HG03520 (cell line): ENCODE results near the gene RAD51AP1.
"Not testable (repeated sequence)": the region's sequence is repeated elsewhere in the genome, so short reads cannot be mapped to it uniquely, and the experiment has no call there.

Experiments
- ATAC-seq: cut with Tn5 transposase; IDR thresholded peaks from one replicate; pipeline ENCODE4 v1.9.1; 2021; ENCODE audit warnings: mild to moderate bottlenecking, moderate library complexity; ENCODE audit not compliant: unreplicated experiment

The RAD51AP1 gene, protein sequence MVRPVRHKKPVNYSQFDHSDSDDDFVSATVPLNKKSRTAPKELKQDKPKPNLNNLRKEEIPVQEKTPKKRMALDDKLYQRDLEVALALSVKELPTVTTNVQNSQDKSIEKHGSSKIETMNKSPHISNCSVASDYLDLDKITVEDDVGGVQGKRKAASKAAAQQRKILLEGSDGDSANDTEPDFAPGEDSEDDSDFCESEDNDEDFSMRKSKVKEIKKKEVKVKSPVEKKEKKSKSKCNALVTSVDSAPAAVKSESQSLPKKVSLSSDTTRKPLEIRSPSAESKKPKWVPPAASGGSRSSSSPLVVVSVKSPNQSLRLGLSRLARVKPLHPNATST

DNA sequence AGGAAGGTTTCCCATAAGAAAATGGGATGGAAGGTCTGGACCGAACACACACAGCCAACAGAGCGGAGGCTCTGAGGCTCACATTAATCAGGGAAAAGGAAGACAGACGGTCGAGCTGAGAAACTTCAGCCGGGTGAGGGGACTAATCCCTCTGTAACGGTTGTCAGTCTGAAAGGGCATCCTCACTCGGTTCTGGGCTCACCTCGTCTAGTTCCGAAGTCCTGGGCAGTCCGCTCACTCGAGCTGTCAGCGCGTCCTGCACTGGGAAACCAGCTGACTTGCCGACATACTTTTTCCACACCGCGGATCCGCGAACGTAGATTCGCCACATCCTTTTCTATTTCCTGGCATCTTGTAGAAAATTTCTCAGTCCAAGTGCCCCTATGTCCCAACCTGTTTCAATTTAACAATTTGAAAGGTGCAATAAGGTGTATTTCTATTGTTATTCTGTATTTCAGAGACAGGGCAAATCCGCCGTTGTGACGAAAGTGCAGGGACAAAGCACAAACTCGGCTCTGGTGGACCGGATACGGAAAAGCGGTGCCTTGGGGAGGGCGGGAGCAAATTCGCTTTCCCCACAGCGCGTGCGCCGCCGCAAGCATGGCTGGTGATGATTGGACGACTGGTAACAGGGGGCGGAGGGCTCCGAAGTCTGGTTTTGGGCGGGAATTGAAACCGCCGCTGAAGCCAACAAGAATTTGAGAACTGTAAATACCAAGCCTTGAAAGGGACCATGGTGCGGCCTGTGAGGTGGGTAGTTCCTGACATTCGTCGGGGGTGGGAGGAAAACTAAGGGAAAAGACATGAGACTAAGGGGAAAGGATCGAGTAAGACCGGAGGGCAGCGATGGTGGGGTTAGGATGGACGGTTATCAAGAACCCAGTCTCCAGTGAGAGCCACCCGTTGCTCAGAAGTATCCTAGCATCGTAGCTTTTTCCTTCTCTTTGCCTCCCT lies at the start of gene RAD51AP1:
RAD51AP1 (plus strand) TSS at position 684 of the 954 bp plus-strand sequence; CDS start at position 734, 50 bp downstream.
- peak; percentile 91 for ATAC-seq

DNA sequence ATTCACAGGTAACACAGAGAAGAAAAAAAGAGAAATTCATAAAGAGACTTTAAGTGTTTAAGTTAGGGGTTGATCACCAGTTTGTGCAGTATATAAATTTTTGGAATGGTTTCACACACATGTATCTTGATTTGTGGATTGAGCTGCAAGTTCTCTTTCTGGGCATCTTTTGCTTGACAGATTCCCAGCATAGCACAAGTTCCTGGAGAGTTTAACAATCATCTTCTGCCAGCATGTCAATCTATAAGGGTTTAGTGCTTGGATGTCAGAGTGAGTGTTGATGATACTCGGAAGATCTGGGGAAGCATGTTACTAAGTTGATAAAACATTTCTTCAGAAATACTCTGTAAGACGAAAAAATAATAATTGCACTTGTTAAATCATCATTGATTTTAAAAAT lies 49.1 kb upstream of the RAD51AP1 start:
- ATAC-seq = no peak

DNA sequence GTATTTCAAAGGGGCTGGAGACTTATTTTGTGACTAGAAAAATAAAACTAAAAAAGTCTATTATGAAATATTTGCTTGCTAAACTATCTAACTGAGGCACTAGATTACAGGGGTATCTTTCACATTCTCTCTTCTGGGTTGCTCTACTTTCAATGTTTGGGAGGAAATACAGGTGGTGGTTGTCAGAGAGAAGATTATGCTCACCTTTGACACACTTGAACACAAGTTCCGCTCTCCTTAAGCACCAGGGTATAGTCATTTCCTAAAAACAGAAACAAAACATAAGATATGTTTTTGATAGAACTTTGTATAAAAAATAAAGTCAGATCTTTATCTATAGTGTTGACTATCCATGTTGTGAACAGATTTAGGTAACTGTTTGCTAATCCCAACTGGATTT lies 47.7 kb upstream of the RAD51AP1 start:
- no peak for ATAC-seq

DNA sequence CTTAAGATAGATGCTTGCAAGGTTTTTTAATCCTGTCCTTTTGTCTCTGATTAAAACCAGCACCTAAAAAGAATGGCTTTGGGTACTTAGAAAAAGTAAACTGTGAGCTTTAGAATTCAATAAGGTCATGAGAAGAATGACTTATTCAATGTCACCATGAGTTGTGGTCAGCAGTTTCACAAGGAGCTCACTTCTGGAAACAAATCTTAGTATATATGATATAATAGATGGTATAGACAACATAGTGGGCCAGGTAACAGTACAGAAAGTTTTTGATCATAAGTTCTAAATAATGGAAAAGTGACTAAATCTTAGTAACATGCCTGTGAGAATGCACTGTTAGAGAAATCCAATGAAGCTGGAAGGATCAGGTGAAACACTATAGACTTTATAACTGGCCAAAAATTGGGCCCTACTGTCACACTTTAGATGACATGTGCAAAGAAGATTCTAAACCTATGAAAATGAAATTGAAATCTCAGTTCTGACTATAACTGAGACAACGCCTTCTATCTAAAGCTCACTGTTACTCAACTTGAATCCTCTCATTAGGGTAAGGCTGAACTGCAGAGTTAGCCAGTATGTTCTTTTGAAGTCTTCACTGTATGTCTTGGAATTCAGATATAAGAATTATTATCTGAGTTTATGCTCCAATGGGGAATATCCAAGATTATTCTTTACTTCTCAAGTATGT lies 42.4 kb upstream of the RAD51AP1 start:
- peak; percentile 76 for ATAC-seq

DNA sequence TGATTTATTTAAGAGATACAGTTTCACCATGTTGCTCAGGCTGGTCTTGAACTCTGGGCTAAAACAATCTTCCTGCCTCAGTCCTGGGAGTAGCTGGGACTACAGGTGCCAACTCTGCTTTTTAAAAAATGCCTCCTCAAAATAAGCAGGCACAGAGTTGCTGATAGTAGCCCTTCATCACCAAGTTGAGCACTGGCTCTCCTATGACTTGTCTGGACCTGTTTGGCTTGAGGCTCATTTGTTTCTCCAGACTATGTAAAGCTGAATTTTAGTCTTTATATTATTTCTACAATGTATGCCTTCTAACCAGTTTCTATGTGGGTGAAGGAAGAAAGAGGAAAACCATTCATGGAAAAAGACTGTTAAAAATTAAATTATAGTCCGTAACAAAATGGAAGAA lies 39.5 kb upstream of the RAD51AP1 start:
- ATAC-seq = no peak

DNA sequence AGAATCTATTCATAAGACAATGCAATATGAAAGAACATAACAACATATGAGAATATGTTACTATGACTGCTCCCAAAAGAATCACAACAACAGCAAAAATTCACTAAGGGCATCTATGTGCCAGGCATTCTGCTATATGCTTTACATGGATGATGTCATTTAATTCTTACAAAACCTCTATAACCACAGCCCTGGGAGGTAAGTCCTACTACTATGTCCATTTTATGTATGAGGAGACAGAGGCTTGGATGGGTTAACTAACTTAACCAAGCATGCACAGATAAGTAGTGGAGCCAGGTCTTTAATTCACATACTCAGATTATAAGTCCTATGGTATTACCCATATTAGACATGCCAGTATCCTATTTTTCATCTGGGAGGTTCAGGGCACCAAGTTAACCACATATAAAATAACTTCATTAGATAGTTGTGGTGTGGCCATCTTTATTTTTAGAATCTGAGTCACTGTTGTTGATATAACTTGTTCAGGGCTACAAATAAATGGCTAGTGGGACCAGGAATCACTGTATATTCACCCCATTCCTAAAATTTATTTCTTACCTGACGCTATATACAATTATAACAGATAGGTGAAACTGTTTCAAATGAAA lies 33.2 kb upstream of the RAD51AP1 start:
- no peak for ATAC-seq

DNA sequence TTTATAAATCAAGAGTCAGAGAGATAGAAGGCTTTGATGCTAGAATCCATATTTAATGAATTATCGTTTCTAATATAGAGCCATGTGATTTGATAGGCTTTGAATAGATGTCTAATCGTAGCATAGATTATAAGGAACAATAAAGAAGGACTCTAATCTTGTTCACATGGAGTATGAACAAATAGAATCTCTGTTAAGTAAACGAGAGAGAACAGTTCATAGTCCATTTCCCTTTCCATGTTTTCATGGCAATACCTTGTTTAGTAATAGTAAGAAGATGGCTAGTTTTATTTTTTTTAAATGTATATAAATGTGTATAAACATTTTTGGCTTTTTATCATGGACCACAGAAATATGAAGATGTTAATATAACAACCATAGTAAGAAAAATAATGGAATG lies 32.3 kb upstream of the RAD51AP1 start:
- ATAC-seq = no peak

DNA sequence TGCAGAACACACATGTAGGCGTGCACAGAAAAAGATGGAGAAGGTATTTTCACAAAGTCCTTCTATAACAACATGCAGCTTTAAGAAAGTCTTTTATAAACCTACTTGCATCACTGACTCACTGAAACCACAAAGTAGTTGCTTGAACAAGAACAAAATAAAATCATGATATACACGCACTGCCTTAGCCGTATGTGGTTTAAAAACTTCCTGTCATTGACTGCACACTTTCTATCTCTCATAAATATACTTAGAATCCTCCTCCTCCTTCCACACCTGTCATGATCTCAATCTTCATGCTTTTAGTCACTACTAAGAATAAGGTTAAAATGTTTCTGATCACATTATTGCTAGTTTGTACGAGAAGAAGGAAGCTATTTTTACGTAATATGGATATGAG lies 31.8 kb upstream of the RAD51AP1 start:
- peak; percentile 82 for ATAC-seq

DNA sequence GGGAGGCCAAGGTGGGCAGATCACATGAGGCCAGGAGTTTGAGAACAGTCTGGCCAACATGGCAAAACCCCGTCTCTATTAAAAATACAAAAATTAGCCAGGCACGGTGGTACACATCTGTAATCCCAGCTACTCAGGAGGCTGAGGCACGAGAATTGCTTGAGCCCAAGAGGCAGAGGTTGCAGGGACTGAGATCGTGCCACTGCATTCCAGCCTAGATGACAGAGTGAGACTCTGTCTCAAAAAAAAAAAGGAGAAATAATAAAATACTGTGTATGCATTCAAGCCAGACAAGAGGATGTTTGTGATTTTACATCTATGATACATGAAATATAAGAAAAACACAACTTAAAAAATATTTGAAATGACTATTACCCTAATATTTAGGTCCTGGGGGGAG lies 30.2 kb upstream of the RAD51AP1 start:
- ATAC-seq = not testable (repeated sequence)

DNA sequence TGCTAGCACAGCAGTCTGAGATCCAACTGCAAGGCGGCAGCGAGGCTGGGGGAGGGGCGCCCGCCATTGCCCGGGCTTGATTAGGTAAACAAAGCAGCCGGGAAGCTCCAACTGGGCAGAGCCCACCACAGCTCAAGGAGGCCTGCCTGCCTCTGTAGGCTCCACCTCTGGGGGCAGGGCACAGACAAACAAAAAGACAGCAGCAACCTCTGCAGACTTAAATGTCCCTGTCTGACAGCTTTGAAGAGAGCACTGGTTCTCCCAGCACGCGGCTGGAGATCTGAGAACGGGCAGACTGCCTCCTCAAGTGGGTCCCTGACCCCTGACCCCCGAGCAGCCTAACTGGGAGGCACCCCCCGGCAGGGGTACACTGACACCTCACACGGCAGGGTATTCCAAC lies 29.4 kb upstream of the RAD51AP1 start:
- not testable (repeated sequence) for ATAC-seq

DNA sequence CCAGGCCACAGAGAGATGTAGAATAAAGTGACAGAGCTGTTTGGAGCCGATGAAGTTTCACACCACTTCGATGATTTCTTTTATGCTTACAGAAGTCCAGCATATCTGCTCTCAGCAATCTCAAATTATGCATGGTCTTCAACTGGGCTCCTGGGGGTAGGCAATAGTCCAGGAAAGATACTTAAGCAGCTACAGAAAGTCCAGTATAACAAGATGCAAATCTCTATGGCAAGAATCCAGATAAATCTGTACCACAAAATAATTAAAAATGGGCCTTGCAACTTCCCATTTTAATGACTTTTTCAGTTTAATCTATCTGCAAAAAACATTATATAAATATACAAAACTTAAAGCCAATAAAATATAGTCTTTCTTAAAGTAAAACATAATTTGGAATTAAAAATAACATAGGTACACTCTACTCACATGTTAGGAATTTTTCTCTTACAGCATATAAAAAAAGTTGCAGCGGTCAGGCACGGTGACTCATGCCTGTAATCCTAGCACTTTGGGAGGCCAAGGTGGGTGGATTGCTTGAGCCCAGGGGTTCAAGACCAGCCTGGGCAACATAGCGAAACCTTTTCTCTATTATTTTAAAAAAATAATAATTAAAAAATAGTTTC lies 20.5 kb upstream of the RAD51AP1 start:
- ATAC-seq = no peak

DNA sequence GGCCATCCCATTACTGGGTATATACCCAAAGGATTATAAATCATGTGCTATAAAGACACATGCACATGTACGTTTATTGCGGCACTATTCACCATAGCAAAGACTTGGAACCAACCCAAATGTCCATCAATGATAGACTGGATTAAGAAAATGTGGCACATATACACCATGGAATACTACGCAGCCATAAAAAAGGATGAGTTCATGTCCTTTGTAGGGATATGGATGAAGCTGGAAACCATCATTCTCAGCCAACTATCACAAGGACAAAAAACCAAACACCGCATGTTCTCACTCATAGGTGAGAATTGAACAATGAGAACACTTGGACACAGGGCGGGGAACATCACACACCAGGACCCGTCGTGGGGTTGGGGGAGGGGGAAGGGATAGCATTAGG lies 15.2 kb upstream of the RAD51AP1 start:
- not testable (repeated sequence) for ATAC-seq

DNA sequence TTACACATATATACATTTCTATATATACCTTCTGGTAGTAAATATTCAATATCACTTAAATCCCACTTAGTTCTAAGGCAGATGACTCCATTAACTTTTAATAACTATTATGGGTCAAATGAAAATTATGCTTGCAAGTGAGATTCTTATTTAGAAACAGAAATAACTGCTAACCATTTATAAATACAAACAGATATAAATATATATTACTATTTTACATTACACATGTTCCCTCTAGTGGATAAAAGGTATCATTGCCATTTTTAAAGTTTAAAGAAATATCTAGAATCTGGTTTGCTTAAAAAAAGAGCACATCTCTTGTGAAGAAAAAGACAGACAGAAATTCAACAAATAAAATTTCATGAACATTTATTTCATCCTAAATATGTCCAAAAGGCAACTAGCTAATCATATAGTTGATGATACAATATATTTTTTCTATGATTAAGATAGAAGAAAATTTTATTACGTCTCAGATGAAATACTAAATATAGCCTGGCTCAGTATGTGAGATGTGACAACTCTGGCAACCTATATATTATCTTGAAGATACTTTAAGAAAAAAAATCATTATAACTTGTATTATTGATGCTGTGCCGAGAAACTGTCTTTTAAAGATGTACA lies 11.7 kb upstream of the RAD51AP1 start:
- ATAC-seq = no peak

DNA sequence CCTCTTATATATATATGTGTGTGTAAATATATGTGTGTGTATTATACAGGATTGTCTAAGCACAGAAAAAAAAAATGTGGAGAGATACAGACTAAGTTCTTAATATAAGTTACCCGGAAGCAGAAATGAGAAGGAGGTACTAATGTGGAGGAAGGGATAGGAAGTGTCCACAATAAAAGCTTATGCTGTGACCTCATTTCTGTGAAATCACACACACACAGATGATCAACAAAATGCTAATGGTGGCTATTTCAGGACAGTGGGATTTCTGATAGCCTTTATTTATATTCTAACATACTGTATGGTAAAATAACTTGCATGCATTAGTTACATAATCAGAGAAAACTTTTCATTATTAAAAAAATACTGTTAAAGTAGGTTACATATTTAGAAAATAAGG lies 8.5 kb upstream of the RAD51AP1 start:
- ATAC-seq = no peak

DNA sequence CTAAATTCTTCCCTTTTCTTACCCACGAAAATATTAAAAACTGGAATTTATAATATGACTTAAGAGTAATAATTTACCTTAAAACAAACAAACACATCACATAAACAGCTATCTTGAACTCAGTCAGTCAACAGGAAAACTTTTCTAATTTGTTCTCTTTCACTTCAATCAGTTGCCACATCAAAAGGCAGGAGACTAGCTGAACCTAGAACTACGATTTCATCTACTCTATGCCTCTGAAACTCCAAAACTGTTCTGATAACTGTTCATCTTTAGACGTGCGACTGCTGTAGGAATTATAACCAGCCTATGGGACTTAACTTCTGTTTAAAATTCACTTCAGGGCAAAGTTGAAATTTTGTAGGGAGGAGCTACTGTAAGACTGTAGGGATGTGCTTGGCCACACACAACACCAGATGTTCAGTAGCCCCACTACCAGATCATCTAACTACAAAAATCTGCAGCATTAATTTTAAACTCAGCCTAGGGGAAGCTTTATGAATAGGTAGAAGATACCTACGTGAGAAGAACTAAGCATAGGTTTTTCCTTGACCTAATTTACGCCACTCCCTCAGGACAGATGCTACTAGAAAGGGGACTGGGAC lies 7.6 kb upstream of the RAD51AP1 start:
- no peak for ATAC-seq

DNA sequence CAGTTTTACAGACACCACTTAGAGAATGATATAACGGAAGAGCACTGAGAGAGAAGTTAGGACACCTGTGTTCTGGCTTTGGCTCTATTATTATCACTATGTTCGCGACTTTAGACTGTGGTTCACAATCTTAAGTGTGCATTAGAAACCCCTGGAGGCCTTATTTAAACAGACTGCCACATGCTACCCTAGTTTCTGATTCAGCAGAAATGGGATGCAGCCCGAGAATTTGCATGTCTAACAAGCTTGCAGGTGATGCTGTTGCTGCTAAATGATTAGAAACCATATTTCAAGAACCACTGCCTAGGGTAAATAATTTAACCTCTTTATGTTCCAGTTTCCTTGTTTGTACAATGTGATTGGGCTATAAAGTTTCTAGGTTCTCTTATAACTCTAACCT lies 3.6 kb upstream of the RAD51AP1 start:
- ATAC-seq = no peak

DNA sequence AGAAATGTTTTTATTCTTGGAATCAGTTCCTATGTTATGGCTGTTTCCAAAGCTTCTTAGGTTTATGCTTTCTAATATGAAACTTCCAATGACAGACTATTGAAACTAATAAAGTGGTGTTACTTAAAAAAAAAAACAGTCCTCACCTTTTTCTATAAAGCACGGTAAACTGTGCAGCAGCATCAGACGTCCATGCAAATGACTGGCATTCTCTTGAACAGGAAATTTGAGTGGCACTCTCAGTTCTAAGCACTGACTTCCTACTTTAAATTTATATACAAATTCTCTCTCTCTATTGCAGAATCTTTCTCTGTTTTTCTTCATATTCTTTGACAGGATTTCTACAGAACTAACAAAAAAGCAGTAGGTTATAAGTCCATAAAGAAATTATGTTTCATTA lies 2.8 kb upstream of the RAD51AP1 start:
- ATAC-seq = no peak

DNA sequence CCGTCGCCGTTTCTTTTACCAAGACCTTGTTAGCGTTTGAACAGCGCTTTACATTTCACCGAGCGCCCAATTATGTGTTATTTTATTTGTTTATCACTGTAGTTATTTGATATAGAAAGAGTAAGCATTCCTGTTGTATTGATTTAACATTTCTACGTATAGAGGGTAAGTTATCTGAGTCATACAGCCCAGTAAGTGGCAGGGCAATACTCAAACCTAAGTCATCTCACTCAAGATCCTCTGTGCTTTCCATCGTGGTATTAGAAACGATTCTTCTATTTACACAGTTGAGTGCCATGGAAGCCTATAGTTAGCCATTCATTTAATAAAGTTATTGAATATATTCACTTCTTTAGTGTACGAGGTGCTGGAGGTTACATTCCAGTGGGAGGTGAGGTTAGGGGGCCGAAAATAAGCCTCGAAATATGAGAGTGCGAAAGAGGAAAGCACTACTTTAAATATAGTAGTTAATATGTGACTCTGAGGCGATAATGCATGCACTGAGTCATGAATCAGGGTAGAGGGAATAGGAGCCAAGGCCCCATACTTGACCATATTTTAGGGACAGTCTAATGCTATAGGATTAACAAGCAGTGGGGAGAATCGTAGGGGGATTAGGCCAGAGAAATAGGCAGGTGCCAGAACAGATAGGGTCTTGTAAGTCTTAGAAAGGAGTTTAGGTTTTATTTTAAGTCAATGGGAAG lies 629 bp downstream of the RAD51AP1 start:
- no peak for ATAC-seq

DNA sequence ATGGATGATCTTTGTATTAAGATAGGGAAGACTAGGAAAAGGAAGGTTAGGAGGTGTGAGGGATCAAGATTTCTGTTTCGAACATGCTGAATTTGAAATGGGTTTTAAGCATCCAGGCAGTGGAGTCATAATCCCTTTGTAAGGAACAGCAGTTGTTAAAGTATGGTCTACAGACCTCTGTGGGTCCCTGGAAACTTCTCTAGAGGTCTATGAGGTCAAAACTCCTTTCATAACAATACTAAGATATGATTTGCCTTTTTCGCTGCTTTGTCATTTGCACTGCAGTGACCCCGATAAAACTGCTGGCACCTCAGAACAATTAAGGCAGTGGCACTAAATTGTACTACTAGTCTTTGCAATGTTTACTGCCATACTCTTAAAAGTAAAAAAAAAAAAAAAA lies 1.5 kb downstream of the RAD51AP1 start:
- no peak for ATAC-seq
